H1 (cell line): Measurements from ENCODE around the gene DNAJC24. TPM values are rescaled to one million over a fixed set of nuclear protein-coding genes. Genes with fewer than 3 reads are reported as not detected.

Experiments
- CHD2 ChIP-seq: IDR thresholded peaks from 2 replicates; pipeline ENCODE4 v1.6.1; 2012; ENCODE audit warnings: low read length, improper control_type of control experiment
- CHD7 ChIP-seq: fragments of 300-600 bp; sonication (generic); IDR thresholded peaks from 2 replicates; pipeline ENCODE4 v1.7.1; 2012; ENCODE audit warnings: low read length, moderate library complexity, mild to moderate bottlenecking, inconsistent platforms; ENCODE audit not compliant: insufficient replicate concordance
- TAF7 ChIP-seq: optimal IDR thresholded peaks from 2 replicates; pipeline ENCODE3; 2011; ENCODE audit warnings: low read depth, mild to moderate bottlenecking, inconsistent platforms, low read length, moderate library complexity, borderline replicate concordance
- TEAD4 ChIP-seq: IDR thresholded peaks from 2 replicates; pipeline ENCODE4 v1.6.1; 2012; ENCODE audit warnings: low read depth, low read length, inconsistent platforms, mixed read lengths
- polyA plus RNA-seq, 7 experiments: library from polyadenylated mRNA; depleted of rRNA in 3 of 7; stranded (reverse) in 5 of 7; unstranded in 2 of 7; fragments of >200 nt in 5 of 7; fragments of 200-250 nt in 2 of 7; gene quantifications; 1 replicate in 5 of 7; 2 replicates in 1 of 7; 4 replicates in 1 of 7; pipeline versions ENCODE4 v1.2.1 to v1.2.3, GENCODE V29; 2011 to 2013; ENCODE audit warnings: missing spikeins in 2 of 7, mixed read lengths in 2 of 7
- total RNA-seq: library from RNA; stranded (reverse); fragmentation: NEBNext Ultra II Directional; extraction: Animal tissue kit (Norgen Biotek cat#: 25700); gene quantifications from 2 replicates; pipeline ENCODE4 v1.2.1, GENCODE V29; 2021

The DNAJC24 gene
- total and polyA plus RNA-seq, 2 of the 8 experiments (the other 6 are each of a cell fraction or from before 2014, with no cell fraction given), result 7.2 to 21.1 TPM

GRCh38 chr11:31351168-31351567, 18.5 kb upstream of the DNAJC24 start (continued):
- no peak for TF ChIP-seq CHD7
- no peak for TF ChIP-seq TAF7
- TF ChIP-seq TEAD4, result no peak
- no peak for TF ChIP-seq CHD2
